ENCODE data around the gene CXCL10.

- TF ChIP-seq POLR2A (IDR thresholded peaks at IDR 0.05; ENCODE audit: low read depth, low read length) (no peak), POLR2AphosphoS5 (IDR thresholded peaks at IDR 0.05; ENCODE audit: low read depth, low read length) (no peak)
Measured at GRCh38 chr4:76066546-76066945, 43.2 kb upstream of the CXCL10 start.

All from GM12892 (cell line).